H9 (cell line): ENCODE measurements around the gene GREB1L. TPM values are rescaled to one million over a fixed set of nuclear protein-coding genes. Genes with fewer than 3 reads are reported as not detected.

Experiments
- DNase-seq: peaks from one replicate; pipeline ENCODE4 v3.0.0-alpha.2; 2017
- H2AFZ ChIP-seq: one replicate; pipeline ENCODE4 v1.6.1; 2013; ENCODE audit warnings: mild to moderate bottlenecking, low read length, control low read depth, moderate library complexity
- H2AK5ac ChIP-seq: 2 replicates; pipeline ENCODE4 v1.6.1; 2013; ENCODE audit warnings: low read length, control low read depth, mixed read lengths; ENCODE audit not compliant: insufficient read length
- H2BK120ac ChIP-seq: one replicate; pipeline ENCODE4 v1.6.1; 2013; ENCODE audit warnings: low read depth, mild to moderate bottlenecking, low read length, control low read depth, inconsistent platforms; ENCODE audit not compliant: poor library complexity, severe bottlenecking
- H2BK12ac ChIP-seq: 2 replicates; pipeline ENCODE4 v1.6.1; 2013; ENCODE audit warnings: low read length, control low read depth, mixed read lengths, low read depth; ENCODE audit not compliant: insufficient read length
- H2BK15ac ChIP-seq: 2 replicates; pipeline ENCODE4 v1.6.1; 2013; ENCODE audit warnings: low read depth, low read length, control low read depth
- H2BK20ac ChIP-seq: one replicate; pipeline ENCODE4 v1.6.1; 2013; ENCODE audit warnings: low read depth, mild to moderate bottlenecking, low read length, control low read depth, inconsistent platforms; ENCODE audit not compliant: poor library complexity, severe bottlenecking
- H2BK5ac ChIP-seq: 2 replicates; pipeline ENCODE4 v1.6.1; 2013; ENCODE audit warnings: low read length, control low read depth, mixed read lengths; ENCODE audit not compliant: insufficient read length
- H3K14ac ChIP-seq: 2 replicates; pipeline ENCODE4 v1.6.1; 2013; ENCODE audit warnings: low read length, control low read depth; ENCODE audit not compliant: insufficient read depth
- H3K18ac ChIP-seq: 2 replicates; pipeline ENCODE4 v1.6.1; 2013; ENCODE audit warnings: low read depth, mild to moderate bottlenecking, mixed read lengths, low read length, control low read depth; ENCODE audit not compliant: insufficient read length
- H3K23ac ChIP-seq: 2 replicates; pipeline ENCODE4 v1.6.1; 2013; ENCODE audit warnings: low read length, control low read depth, mixed read lengths, low read depth; ENCODE audit not compliant: insufficient read length
- H3K23me2 ChIP-seq: 2 replicates; pipeline ENCODE4 v1.6.1; 2013; ENCODE audit warnings: low read depth, mild to moderate bottlenecking, mixed read lengths, low read length, control low read depth; ENCODE audit not compliant: insufficient read length, poor library complexity, severe bottlenecking
- H3K27ac ChIP-seq: 2 replicates; pipeline ENCODE4 v1.5.1; 2013; ENCODE audit warnings: low read length, control low read depth, mixed read lengths, low read depth; ENCODE audit not compliant: insufficient read length
- H3K27me3 ChIP-seq: 2 replicates; pipeline ENCODE4 v1.6.1; 2013; ENCODE audit warnings: low read length, control low read depth, inconsistent platforms; ENCODE audit not compliant: insufficient read depth
- H3K4ac ChIP-seq: 2 replicates; pipeline ENCODE4 v1.6.1; 2013; ENCODE audit warnings: low read depth, mild to moderate bottlenecking, control low read depth, inconsistent platforms, low read length, moderate library complexity
- H3K4me1 ChIP-seq: 2 replicates; pipeline ENCODE4 v1.6.1; 2013; ENCODE audit warnings: low read length, control low read depth, inconsistent platforms; ENCODE audit not compliant: insufficient read depth
- H3K4me2 ChIP-seq: 2 replicates; pipeline ENCODE4 v1.6.1; 2013; ENCODE audit warnings: low read length, control low read depth, mixed read lengths; ENCODE audit not compliant: insufficient read length, insufficient read depth
- H3K56ac ChIP-seq: 2 replicates; pipeline ENCODE4 v1.6.1; 2013; ENCODE audit warnings: low read depth, mild to moderate bottlenecking, mixed read lengths, low read length, control low read depth; ENCODE audit not compliant: insufficient read length
- H3K79me1 ChIP-seq: 2 replicates; pipeline ENCODE4 v1.6.1; 2013; ENCODE audit warnings: low read depth, mild to moderate bottlenecking, moderate library complexity, low read length, control low read depth, inconsistent platforms; ENCODE audit not compliant: insufficient read depth, poor library complexity, severe bottlenecking
- H3K79me2 ChIP-seq: 2 replicates; pipeline ENCODE4 v1.6.1; 2013; ENCODE audit warnings: low read length, control low read depth, inconsistent platforms; ENCODE audit not compliant: insufficient read depth
- H3K9ac ChIP-seq: 2 replicates; pipeline ENCODE4 v1.6.1; 2013; ENCODE audit warnings: low read length, control low read depth, mixed read lengths; ENCODE audit not compliant: insufficient read length; ENCODE audit errors: extremely low read depth
- H3K9me3 ChIP-seq: one replicate; pipeline ENCODE4 v1.6.1; 2013; ENCODE audit warnings: low read depth, low read length, inconsistent platforms; ENCODE audit not compliant: control insufficient read depth
- H3T11ph ChIP-seq: one replicate; pipeline ENCODE4 v1.6.1; 2013; ENCODE audit warnings: mild to moderate bottlenecking, low read length, control low read depth, inconsistent platforms
- H4K20me1 ChIP-seq: one replicate; pipeline ENCODE4 v1.6.1; 2013; ENCODE audit not compliant: control insufficient read depth, insufficient read length, insufficient read depth
- H4K5ac ChIP-seq: 2 replicates; pipeline ENCODE4 v1.6.1; 2013; ENCODE audit warnings: low read depth, mild to moderate bottlenecking, mixed read lengths, low read length, control low read depth; ENCODE audit not compliant: insufficient read length
- H4K8ac ChIP-seq: replicated peaks from 2 replicates; pipeline ENCODE4 v1.6.1; 2013; ENCODE audit warnings: low read length, control low read depth, mixed read lengths, low read depth; ENCODE audit not compliant: insufficient read length
- H4K91ac ChIP-seq: 2 replicates; pipeline ENCODE4 v1.6.1; 2013; ENCODE audit warnings: low read depth, mild to moderate bottlenecking, moderate library complexity, mixed read lengths, low read length, control low read depth; ENCODE audit not compliant: insufficient read length
- H3K27ac Mint-ChIP-seq, 3 experiments: 2 replicates in 2 of 3; 3 replicates in 1 of 3; pipeline ENCODE4 v1.8.0; 2020 to 2021; ENCODE audit warnings: mixed read lengths in 3 of 3, mild to moderate bottlenecking in 1 of 3, moderate library complexity in 1 of 3
- H3K27me3 Mint-ChIP-seq: 2 replicates; pipeline ENCODE4 v1.8.0; 2021; ENCODE audit warnings: low read depth, mild to moderate bottlenecking, moderate library complexity, mixed read lengths
- H3K36me3 Mint-ChIP-seq, 3 experiments: 2 replicates in 2 of 3; 3 replicates in 1 of 3; pipeline ENCODE4 v1.8.0; 2020 to 2021; ENCODE audit warnings: low read depth in 3 of 3, mixed read lengths in 3 of 3; ENCODE audit not compliant: insufficient read depth in 1 of 3
- H3K4me1 Mint-ChIP-seq, 2 experiments: 2 replicates each; pipeline ENCODE4 v1.8.0; 2020; ENCODE audit warnings: mixed read lengths in 2 of 2
- H3K4me3 Mint-ChIP-seq, 2 experiments: 2 replicates in 1 of 2; 3 replicates in 1 of 2; pipeline ENCODE4 v1.8.0; 2020 to 2021; ENCODE audit warnings: mild to moderate bottlenecking in 2 of 2, mixed read lengths in 2 of 2, moderate library complexity in 1 of 2
- H3K9me3 Mint-ChIP-seq, 2 experiments: 2 replicates in 1 of 2; 3 replicates in 1 of 2; pipeline ENCODE4 v1.8.0; 2020; ENCODE audit warnings: mild to moderate bottlenecking in 2 of 2, mixed read lengths in 2 of 2, moderate library complexity in 1 of 2
- WGBS: extraction: QIAGEN DNeasy Blood & Tissue Kit; methylation state at CpG from one replicate; pipeline ENCODE4 v1.1.7; 2013; ENCODE audit warnings: missing lambda C conversion rate, low lambda C conversion rate, mixed read lengths; ENCODE audit not compliant: insufficient read length; ENCODE audit errors: extremely low coverage; 5-methylcytosine and 5-hydroxymethylcytosine counted together
- total RNA-seq: library from RNA; stranded (reverse); gene quantifications from 2 replicates; pipeline ENCODE4 v1.2.1, GENCODE V29; 2021
- TF ChIP-seq, protein P1 (sequence below): fragments of 200-600 bp; sonication (generic); conservative IDR thresholded peaks from 3 replicates; pipeline ENCODE4 v1.8.0; 2021; ENCODE audit warnings: antibody characterized with exemption, mild to moderate bottlenecking

The GREB1L gene
- total RNA-seq, 1 experiment from 2014 or later: 2.7 TPM

DNA sequence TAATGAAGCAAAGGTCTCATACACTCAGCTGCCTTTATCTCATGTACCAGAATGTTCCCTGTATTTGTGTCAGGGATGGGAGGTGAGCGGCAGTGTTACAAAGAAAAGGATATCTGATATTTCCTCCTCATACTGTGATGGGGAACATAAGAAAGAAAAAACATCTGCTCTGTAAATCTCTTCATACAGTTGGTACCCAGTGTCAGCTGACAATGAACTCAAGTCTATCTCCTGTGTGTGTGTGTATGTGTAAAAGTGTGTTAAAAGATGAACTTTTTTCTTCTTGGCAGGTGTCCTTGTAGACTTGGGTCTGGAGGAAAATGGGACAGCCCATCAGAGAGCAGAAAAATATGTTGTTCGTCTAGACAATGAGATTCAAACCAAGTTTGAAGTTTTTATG lies 230.7 kb downstream of the GREB1L start:
- H2AK5ac ChIP-seq: no peak overlapping the region
- no peak overlapping the region for H3K14ac ChIP-seq

More for the DNA sequence above, 230.7 kb downstream of the GREB1L start:
- Mint-ChIP-seq H3K9me3 (peaks cover 9 to 10% of the 10 kb centered on the region in 2 experiments), H3K36me3 (peaks cover 2 to 14% (median 3%) of the 10 kb centered on the region in 3 experiments; a peak in 2 of 7 replicates), H3K27me3 (peaks cover 3% of the 10 kb centered on the region; the same call in 1 of the 2 replicates), H3K27ac (no peak overlapping the region), H3K4me3 (no peak overlapping the region), H3K4me1 (peaks cover 4 to 5% of the 10 kb centered on the region in 2 experiments)
- Histone ChIP-seq H4K20me1 (no peaks in the 10 kb centered on the region), H3K79me2 (no peaks in the 10 kb centered on the region), H3K79me1 (no peaks in the 10 kb centered on the region), H3K27me3 (no peaks in the 10 kb centered on the region), H2BK20ac (no peak overlapping the region), H3K4me1 (no peaks in the 10 kb centered on the region), H3K18ac (no peak overlapping the region), H3K4ac (no peak overlapping the region), H3K9me3 (no peaks in the 10 kb centered on the region), H4K8ac (no peak overlapping the region), H3T11ph (no peak overlapping the region), H4K91ac (no peak overlapping the region), H3K27ac (no peak overlapping the region), H2BK12ac (no peak overlapping the region), H2AFZ (no peak overlapping the region), H3K9ac (no peak overlapping the region), H2BK120ac (no peak overlapping the region), H2BK5ac (no peak overlapping the region), H4K5ac (no peak overlapping the region), H3K23me2 (no peaks in the 10 kb centered on the region), H3K4me2 (no peak overlapping the region), H3K56ac (no peak overlapping the region), H2BK15ac (no peak overlapping the region), H3K23ac (no peak overlapping the region)
- WGBS: no CpG with 5 or more reads among the region's 2 CpGs
- DNase-seq: no peak
- TF ChIP-seq, protein P1, sequence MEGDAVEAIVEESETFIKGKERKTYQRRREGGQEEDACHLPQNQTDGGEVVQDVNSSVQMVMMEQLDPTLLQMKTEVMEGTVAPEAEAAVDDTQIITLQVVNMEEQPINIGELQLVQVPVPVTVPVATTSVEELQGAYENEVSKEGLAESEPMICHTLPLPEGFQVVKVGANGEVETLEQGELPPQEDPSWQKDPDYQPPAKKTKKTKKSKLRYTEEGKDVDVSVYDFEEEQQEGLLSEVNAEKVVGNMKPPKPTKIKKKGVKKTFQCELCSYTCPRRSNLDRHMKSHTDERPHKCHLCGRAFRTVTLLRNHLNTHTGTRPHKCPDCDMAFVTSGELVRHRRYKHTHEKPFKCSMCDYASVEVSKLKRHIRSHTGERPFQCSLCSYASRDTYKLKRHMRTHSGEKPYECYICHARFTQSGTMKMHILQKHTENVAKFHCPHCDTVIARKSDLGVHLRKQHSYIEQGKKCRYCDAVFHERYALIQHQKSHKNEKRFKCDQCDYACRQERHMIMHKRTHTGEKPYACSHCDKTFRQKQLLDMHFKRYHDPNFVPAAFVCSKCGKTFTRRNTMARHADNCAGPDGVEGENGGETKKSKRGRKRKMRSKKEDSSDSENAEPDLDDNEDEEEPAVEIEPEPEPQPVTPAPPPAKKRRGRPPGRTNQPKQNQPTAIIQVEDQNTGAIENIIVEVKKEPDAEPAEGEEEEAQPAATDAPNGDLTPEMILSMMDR: no peak
